PFSK-1 (cell line): Measurements from ENCODE around the gene AQP12B.

Source experiments
- POLR2AphosphoS5 ChIP-seq: IDR thresholded peaks from 2 replicates; pipeline ENCODE4 v1.6.1; 2012; ENCODE audit warnings: low read depth, mild to moderate bottlenecking, control low read depth, low read length, moderate library complexity
- REST ChIP-seq, 2 experiments: IDR thresholded peaks; 2 replicates each; pipeline versions ENCODE4 v1.6.1 to v1.8.0; 2011 to 2012; ENCODE audit warnings: low read depth in 2 of 2, low read length in 2 of 2, control low read depth in 1 of 2, inconsistent platforms in 1 of 2, mild to moderate bottlenecking in 1 of 2, moderate library complexity in 1 of 2; ENCODE audit not compliant: insufficient read depth in 1 of 2
- SIN3A ChIP-seq: IDR thresholded peaks from 2 replicates; pipeline ENCODE4 v1.6.1; 2012; ENCODE audit warnings: mild to moderate bottlenecking, low read length, moderate library complexity, borderline replicate concordance; ENCODE audit not compliant: insufficient read depth
- TAF1 ChIP-seq: IDR thresholded peaks from 2 replicates; pipeline ENCODE4 v1.6.1; 2012; ENCODE audit warnings: low read length, control low read depth, borderline replicate concordance; ENCODE audit not compliant: insufficient read depth

- no peak for TF ChIP-seq POLR2AphosphoS5
- no peak for TF ChIP-seq REST (IDR thresholded peaks at IDR 0.05; ENCODE audit: insufficient read depth in 1 of 2, low read depth in 2 of 2, low read length in 2 of 2)
- no peak for TF ChIP-seq TAF1
- no peak for TF ChIP-seq SIN3A
Measured at GRCh38 chr2:240670950-240671349, 11.7 kb downstream of the AQP12B start.
